SK-N-SH (cell line): ENCODE results near the gene PLCE1.

ENCODE experiments used
- CHD2 ChIP-seq: fragments of 150-350 bp; IDR thresholded peaks from 2 replicates; pipeline ENCODE4 v1.6.1; 2018; ENCODE audit warnings: low read length; ENCODE audit not compliant: partially characterized antibody
- MXI1 ChIP-seq: IDR thresholded peaks from 2 replicates; pipeline ENCODE4 v1.6.1; 2012; ENCODE audit warnings: mild to moderate bottlenecking, low read depth, low read length, improper control_type of control experiment
- POLR2AphosphoS5 ChIP-seq: IDR thresholded peaks from 2 replicates; pipeline ENCODE4 v1.6.1; 2012; ENCODE audit warnings: low read depth, low read length
- RAD21 ChIP-seq: IDR thresholded peaks from 2 replicates; pipeline ENCODE4 v1.6.1; 2012; ENCODE audit warnings: mild to moderate bottlenecking, low read length
- RCOR1 ChIP-seq: fragments of 150-350 bp; IDR thresholded peaks from 2 replicates; pipeline ENCODE4 v1.6.1; 2017; ENCODE audit warnings: antibody characterized with exemption, low read length
- SMC3 ChIP-seq: IDR thresholded peaks from 2 replicates; pipeline ENCODE4 v1.6.1; 2012; ENCODE audit warnings: low read depth, low read length, improper control_type of control experiment
- TEAD4 ChIP-seq: IDR thresholded peaks from 2 replicates; pipeline ENCODE4 v1.4.0; 2012; ENCODE audit warnings: mild to moderate bottlenecking, borderline replicate concordance; ENCODE audit not compliant: insufficient read depth
- YY1 ChIP-seq: IDR thresholded peaks from 2 replicates; pipeline ENCODE4 v1.4.0; 2012; ENCODE audit warnings: low read depth, mild to moderate bottlenecking
- TF ChIP-seq, protein P1 (sequence below): fragments of 200-600 bp; sonication (generic); IDR thresholded peaks from 2 replicates; pipeline ENCODE4 v1.6.1; 2017; ENCODE audit warnings: antibody characterized with exemption, mild to moderate bottlenecking, moderate library complexity
- TF ChIP-seq, protein P2 (sequence below): IDR thresholded peaks from 2 replicates; pipeline ENCODE4 v1.4.0; 2012; ENCODE audit warnings: low read depth
- TF ChIP-seq, protein P3 (sequence below): IDR thresholded peaks from 2 replicates; pipeline ENCODE4; 2012

DNA sequence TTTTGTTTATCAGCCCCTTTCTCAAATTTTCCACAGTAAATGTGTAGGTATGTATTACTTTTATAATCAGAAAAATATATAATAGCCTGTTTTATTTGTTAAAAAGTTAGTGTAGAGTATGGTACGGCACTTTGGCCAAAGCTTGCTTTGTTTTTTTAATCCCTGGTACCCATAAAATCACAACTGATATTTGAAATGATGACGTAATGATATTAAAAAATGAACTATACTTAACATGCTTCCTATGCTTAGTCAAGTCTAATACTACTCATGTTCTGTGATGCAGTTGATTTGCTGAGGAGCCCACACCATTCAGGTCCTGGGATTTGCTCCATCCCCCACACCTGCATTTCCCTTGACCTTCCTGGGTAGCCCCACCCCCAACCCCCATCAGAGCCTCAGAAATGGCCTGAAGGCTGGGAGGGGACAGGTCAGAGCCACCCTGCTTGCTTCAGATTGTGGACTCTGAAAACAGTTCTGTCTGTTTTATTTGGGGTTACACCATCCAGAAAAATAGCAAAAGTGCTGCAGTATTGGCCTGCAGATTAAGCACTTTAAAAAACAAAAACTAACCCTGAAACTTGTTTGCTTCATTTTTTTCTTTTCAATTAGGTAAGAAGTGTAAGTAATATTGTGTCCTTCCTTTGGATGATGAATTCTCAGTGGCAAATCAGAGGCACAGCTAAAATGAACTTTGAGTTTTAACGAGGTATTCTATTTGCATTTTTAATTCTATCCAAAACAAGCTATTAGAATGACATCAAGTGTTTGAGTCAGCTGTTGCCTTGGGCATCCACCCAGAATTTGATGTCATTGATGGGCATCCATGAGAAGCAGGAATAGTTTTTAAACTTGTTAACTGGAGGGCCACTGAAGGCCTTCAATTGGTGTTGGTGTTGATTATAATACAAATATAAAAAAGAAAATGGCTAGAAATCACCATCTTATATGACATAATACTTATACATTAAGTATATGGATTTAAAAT is 23.3 kb downstream of the PLCE1 start:
- TF ChIP-seq RAD21 (no peak), YY1 (no peak), SMC3 (no peak), MXI1 (no peak), POLR2AphosphoS5 (no peak), RCOR1 (no peak), CHD2 (no peak), TEAD4 (no peak)
- TF ChIP-seq, protein P1, sequence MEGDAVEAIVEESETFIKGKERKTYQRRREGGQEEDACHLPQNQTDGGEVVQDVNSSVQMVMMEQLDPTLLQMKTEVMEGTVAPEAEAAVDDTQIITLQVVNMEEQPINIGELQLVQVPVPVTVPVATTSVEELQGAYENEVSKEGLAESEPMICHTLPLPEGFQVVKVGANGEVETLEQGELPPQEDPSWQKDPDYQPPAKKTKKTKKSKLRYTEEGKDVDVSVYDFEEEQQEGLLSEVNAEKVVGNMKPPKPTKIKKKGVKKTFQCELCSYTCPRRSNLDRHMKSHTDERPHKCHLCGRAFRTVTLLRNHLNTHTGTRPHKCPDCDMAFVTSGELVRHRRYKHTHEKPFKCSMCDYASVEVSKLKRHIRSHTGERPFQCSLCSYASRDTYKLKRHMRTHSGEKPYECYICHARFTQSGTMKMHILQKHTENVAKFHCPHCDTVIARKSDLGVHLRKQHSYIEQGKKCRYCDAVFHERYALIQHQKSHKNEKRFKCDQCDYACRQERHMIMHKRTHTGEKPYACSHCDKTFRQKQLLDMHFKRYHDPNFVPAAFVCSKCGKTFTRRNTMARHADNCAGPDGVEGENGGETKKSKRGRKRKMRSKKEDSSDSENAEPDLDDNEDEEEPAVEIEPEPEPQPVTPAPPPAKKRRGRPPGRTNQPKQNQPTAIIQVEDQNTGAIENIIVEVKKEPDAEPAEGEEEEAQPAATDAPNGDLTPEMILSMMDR = no peak
- TF ChIP-seq, protein P2, sequence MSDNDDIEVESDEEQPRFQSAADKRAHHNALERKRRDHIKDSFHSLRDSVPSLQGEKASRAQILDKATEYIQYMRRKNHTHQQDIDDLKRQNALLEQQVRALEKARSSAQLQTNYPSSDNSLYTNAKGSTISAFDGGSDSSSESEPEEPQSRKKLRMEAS = no peak
- TF ChIP-seq, protein P3, sequence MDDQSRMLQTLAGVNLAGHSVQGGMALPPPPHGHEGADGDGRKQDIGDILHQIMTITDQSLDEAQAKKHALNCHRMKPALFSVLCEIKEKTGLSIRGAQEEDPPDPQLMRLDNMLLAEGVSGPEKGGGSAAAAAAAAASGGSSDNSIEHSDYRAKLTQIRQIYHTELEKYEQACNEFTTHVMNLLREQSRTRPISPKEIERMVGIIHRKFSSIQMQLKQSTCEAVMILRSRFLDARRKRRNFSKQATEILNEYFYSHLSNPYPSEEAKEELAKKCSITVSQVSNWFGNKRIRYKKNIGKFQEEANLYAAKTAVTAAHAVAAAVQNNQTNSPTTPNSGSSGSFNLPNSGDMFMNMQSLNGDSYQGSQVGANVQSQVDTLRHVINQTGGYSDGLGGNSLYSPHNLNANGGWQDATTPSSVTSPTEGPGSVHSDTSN = no peak
